ENCODE results near the gene SGCG.
A peak's percentile ranks its signal among the peaks of the same experiment; 100 is the strongest.
"Not testable (repeated sequence)": the region's sequence is repeated elsewhere in the genome, so short reads cannot be mapped to it uniquely, and the experiment has no call there.

The SGCG gene

DNA sequence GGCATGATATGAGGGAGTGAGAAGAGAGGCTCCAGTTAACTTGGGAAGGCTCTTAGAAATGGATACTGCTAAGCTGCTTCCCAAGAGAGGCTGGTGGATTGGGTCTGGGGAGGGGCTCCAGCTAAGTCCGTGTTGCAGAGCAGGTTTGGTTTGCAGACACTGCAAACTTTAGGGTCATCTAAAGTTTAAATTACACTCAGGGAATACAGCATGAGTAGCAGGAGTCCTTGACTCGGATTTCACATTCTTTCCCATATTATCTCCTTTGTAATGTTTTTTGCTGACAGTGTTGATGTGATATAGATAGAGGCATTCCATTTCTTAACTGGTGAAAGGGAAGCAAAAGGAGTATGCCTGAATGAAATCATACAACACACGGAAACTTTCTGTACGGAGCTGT, 31.9 kb downstream of the SGCG start:
- DNase-seq, result no peak

DNA sequence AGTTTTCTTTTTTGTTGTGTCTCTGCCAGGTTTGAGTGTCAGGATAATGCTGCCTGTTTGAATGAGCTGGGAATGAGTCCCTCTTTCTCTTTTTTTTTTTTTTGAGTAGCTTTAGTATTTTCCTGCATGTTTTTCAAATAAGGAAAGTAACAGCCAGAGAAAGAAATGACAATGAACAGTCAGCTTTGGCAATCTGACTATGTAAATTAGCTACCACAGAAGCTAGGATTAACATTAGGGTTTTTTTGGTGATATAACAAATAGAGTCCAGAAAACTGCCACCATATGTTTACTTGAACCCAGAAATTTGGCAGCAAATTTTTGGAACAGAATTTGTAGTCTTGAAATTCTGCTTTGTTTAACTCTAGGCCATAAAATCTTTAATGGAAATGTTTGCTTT, 50.5 kb downstream of the SGCG start:
- DNase-seq, result no peak

- no peak for DNase-seq
Observed at GRCh38 chr13:23235994-23236393, 55.2 kb downstream of the SGCG start.

DNA sequence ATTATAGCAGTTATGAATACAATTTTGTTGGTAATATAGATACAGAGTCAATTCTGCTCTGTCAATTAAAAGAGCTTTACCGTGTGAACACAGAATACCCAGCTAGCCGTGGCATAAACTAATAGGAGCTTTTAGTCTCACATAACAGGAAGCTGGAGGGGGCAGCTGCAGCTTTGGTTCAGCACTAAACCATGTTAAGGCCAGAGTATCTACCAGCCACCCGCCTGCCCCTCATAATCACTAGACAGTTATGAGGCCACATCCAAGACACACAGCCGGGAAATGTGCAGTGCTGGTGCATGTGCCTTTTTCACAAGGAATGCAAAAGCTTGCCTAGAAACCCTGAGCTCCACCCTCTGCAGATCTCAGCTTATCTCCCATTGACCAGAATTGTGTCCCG, 62.3 kb downstream of the SGCG start:
- no peak for DNase-seq

GRCh38 chr13:23248410-23248809, 67.6 kb downstream of the SGCG start:
- DNase-seq, result not testable (repeated sequence)

GRCh38 chr13:23254506-23254905, 73.7 kb downstream of the SGCG start:
- DNase-seq, result no peak

- no peak for DNase-seq
Observed at GRCh38 chr13:23267571-23267970, 86.8 kb downstream of the SGCG start.

- DNase-seq, result no peak
Observed at GRCh38 chr13:23268441-23268840, 87.7 kb downstream of the SGCG start.

- no peak for DNase-seq
Observed at GRCh38 chr13:23271331-23271730, 90.6 kb downstream of the SGCG start.

GRCh38 chr13:23273498-23273897, 92.7 kb downstream of the SGCG start:
- no peak for DNase-seq

GRCh38 chr13:23279321-23279720, 98.5 kb downstream of the SGCG start:
- no peak for DNase-seq

DNA sequence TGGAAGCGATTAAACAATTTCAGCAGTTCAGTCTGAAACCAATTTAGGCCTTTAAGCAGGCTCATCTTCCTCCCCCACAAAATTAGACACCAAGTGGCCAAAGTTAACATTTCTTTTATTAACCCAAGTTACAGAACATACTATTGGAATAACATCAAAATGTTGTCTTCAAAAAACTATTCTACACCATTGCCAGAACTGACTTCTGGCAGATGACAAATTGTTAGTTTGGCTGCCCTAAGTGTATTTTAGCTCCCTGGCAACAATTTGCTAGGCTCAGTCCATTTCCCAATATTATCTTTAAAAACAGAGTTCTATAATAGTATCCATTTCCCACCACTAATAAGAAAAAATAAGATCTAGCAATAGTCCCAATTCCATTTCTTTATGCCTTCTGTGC, 107.8 kb downstream of the SGCG start:
- DNase-seq, result no peak

DNA sequence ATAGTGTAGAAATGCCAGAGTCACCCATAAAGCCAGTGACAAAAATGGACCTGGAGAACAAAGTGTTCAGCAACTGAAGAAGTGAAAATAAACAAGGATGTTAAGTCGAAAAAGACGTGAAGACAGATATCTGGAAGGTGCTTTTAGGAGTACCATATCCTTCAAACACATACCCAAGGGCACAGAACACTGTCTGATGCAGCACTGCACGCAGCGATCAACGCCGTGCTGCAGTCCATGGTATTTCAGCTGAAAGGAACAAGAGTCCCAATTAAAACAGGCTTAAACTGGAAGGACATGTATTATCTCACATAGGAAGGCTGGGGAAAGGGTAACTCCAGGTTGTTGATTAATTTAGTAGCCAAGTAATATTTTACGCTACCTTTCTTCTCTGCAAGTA, 108.2 kb downstream of the SGCG start:
- no peak for DNase-seq

DNA sequence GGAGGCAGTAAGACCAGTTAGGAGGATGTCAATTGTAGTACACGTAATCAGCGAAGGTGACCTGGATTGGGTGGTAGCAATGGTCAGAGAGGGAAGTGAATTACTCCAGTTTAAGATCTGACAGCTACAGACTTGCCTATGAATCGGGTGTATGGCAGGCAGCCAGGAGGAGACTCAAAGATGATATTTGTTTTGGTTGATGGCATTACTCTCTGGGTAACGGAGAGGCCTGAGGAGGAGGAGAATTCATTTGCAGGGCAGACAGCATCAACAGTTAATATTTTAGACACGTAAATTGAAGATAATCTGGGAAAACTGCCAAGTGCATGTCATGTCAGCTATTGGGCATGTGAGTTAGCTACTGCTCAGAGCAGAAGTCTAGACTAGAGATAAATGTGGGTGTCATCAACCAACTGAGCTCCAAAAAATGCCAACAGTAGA, 109.2 kb downstream of the SGCG start:
- peak in 1 of 2 experiments; percentile 16 for DNase-seq

GRCh38 chr13:23292586-23292985, 111.8 kb downstream of the SGCG start:
- no peak for DNase-seq

DNA sequence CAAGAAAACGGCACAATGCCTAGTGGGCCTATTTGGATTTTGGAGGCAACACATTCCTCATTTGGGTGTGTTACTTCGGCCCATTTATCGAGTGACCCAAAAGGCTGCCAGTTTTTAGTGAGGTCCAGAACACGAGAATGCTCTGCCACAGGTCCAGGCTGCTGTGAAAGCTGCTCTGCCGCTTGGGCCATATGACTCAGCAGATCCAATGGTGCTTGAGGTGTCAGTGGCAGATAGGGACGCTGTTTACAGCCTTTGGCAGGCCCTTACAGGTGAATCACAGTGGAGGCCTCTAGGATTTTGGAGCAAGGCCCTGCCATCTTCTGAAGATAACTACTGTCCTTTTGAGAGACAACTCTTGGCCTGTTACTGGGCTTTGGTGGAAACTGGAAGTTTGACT, 134.1 kb downstream of the SGCG start:
- not testable (repeated sequence) for DNase-seq

GRCh38 chr13:23319883-23320224, 139.1 kb downstream of the SGCG start:
- DNase-seq, result no peak

DNA sequence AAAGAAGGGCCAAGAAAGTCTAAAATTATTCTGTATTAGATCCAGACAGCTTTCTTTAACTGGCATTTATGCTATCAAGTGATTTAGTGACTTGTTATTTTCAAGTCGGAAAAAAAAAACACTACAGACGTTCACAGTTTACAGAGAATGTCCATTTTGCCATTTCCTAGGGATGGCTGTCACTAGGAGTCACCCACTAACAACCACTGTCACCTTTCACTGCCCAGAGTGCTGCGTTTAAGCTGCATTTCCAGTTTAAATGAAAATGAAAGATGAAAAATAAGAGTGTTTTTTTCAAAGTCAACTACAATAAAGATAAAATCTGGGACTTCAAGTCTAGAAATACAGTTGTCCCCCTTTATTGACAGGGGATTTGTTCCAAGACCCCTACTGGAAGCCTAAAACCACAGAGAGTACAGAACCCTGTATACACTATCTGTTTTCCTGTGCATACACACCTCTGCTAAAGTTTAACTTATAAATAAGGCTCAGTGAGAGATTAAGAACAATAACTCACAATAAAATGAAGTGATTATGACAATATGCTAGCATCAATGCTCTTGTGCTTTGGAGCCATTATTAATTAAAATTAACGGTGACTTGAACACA, 140.3 kb downstream of the SGCG start:
- DNase-seq, result no peak

DNA sequence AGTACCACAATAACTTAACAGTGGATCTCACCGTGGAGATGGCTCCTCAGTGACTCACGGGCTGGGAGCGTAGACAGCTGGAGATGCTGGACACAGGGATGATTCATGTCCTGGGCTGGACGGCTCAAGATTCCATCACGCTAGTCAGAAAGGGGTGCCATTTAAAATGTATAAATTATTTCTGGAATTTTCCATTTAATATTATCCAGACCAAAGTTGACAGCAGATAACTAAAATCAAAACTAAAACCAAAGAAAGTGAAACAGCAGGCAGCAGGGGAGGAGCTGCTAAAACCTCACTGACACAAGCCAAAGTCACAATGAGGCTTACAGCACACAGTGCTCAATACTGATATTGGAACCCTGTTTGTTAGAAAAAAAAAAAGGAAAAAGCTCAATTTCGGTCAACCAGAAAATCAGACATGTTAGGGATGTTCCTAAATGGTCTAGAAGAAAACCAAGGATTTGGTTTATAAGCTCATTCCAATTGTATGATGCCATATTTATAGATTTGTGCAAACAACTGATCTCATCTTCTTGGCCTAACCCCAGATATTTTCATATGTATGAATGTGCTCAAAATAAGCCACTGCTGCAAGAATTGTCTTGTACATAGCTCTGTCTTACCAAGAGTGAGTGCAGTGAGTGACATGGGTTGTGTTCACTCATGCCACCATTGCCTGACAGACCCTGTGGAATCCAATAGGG, 140.9 kb downstream of the SGCG start:
- DNase-seq, result no peak

GRCh38 chr13:23322353-23323336, 141.9 kb downstream of the SGCG start:
- DNase-seq, result no peak

DNA sequence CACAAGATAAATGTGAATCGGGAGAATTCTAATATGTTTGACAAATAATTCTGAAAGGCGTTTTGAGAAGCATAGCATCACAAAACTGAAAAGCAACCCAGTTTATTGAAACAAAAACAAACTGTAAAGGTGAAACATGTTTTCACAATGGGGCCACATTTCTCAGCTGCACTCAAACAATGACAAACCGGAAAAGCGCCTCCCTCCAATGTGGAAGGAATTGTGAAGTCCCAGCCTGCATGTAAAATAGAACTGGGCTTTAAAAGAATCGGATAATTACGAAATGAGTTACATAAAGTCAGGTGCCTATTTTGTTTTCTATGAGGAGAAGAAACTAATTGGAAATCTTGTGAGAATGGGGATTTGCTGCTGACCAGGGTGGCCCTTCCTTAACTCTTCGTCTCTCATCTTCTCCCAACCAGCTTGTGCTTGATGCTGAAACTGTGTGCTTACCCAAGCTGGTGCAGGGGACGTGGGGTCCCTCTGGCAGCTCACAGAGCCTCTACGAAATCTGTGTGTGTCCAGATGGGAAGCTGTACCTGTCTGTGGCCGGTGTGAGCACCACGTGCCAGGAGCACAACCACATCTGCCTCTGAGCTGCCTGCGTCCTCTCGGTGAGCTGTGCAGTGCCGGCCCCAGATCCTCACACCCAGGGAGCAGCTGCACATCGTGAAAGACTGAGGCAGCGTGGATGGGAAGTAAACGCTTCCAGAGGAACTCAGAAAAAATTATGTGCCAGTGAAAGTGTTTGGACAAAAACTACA, 143.3 kb downstream of the SGCG start:
- DNase-seq, result no peak

DNA sequence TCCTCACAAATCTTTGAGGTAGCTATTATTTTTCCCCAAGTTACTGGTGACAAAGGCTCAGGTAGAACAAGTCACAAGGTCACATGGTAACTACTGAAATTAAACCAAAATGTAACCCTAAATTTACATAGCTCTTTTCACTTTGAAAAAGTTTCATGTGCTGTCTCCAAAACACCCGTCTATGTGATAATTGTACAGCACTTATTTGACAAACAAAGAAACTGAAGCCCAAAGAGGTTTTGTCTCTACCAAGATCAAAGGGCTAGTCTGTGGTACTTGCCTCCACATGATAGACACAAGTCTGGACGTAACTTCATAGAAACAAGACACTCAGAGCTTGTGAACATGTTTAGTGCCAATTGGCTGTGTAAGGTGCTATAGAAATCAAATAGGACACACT, 144.4 kb downstream of the SGCG start:
- no peak for DNase-seq

DNA sequence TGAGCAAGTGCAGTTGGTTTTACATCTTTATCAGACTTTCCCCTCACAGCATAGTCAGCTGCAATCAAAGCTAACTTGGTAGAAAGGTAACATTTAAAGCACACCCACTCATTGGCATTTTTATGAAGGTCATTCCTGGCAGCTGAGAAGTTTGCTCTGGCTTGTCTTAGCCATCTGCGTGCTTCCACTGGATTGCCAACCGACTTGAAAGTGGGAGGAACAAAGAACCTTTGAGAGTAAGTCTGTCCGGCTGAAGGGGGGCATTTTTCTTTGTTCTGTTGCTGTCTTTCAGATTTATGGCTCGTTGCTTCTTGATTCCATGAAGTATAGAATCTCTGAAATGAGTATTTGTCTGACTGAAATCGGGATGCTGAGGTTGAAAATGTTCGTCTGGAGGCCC, 149.6 kb downstream of the SGCG start:
- no peak for DNase-seq
